ENCODE results near the gene SUFU.

GRCh38 chr10:102542800-102543418 lies 39.1 kb downstream of the SUFU start:
- TF ChIP-seq TEAD4 (CRISPR knock-in tag; IDR thresholded peaks at IDR 0.05) (no peak), CTCF (IDR thresholded peaks at IDR 0.05) (no peak), SMAD4 (CRISPR knock-in tag; IDR thresholded peaks at IDR 0.05) (no peak), CREM (CRISPR knock-in tag; IDR thresholded peaks at IDR 0.05) (no peak)
